ENCODE measurements around the gene TECPR1. TPM values are rescaled to one million over a fixed set of nuclear protein-coding genes. Genes with fewer than 3 reads are reported as not detected.

Gene TECPR1
- total RNA-seq, 1 experiment from 2014 or later, result 26.4 TPM

DNA sequence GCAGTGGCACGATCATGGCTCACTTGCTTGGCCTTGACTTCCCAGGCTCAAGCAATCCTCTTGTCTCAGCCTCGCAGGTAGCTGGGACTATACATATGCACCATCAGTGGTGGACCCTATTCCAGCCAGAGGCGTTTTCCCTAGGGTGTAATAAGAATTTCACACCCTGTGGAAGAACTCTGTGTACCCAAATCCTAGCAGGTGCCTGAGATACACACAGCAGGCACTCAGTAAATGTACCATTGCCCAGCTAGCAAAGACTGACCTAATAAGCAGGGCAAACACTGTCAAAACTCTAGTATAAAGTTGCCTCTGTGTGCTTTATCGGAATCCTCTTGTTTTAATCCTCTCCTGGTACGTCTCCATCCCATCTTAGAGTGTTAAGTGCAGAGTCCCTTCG is 74.5 kb downstream of the TECPR1 start:
- Histone ChIP-seq H3K4me1 (0 out of 2 replicates have a peak, but pooled peaks cover 3% of the 10 kb centered on the region), H3K9me3 (no peaks in the 10 kb centered on the region), H3K27me3 (replicated peaks; ENCODE audit: control insufficient read depth, insufficient read depth, low read length) (no peaks in the 10 kb centered on the region), H3K4me3 (ENCODE audit: low read depth, low read length) (no peak overlapping the region), H3K36me3 (ENCODE audit: control insufficient read depth, insufficient read depth, low read length) (no peaks in the 10 kb centered on the region; the same call in 1 of the 2 replicates)
- H3K9me3 Mint-ChIP-seq (ENCODE audit: unreplicated experiment), result no peaks in the 10 kb centered on the region
- TF ChIP-seq, protein P1, sequence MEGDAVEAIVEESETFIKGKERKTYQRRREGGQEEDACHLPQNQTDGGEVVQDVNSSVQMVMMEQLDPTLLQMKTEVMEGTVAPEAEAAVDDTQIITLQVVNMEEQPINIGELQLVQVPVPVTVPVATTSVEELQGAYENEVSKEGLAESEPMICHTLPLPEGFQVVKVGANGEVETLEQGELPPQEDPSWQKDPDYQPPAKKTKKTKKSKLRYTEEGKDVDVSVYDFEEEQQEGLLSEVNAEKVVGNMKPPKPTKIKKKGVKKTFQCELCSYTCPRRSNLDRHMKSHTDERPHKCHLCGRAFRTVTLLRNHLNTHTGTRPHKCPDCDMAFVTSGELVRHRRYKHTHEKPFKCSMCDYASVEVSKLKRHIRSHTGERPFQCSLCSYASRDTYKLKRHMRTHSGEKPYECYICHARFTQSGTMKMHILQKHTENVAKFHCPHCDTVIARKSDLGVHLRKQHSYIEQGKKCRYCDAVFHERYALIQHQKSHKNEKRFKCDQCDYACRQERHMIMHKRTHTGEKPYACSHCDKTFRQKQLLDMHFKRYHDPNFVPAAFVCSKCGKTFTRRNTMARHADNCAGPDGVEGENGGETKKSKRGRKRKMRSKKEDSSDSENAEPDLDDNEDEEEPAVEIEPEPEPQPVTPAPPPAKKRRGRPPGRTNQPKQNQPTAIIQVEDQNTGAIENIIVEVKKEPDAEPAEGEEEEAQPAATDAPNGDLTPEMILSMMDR (IDR thresholded peaks at IDR 0.05; ENCODE audit: insufficient read depth in 1 of 2, low read depth in 1 of 2, low read length in 1 of 2, severe bottlenecking in 1 of 2, unreplicated experiment in 1 of 2), result no peak
- peaks cover 10% of the 10 kb centered on the region for H3K36me3 Mint-ChIP-seq (ENCODE audit: insufficient read depth, unreplicated experiment)
- CTCF ChIA-PET, result no interaction called here
- intact Hi-C loops (cut with micrococcal nuclease; ENCODE audit: unreplicated experiment), result no loop called here
- H3K27me3 Mint-ChIP-seq (ENCODE audit: insufficient read depth, unreplicated experiment), result no peaks in the 10 kb centered on the region
- no peak overlapping the region for H3K27ac Mint-ChIP-seq (ENCODE audit: unreplicated experiment)
- H3K4me1 Mint-ChIP-seq (ENCODE audit: low read depth, unreplicated experiment), result peaks cover 7% of the 10 kb centered on the region
- no peak for DNase-seq
- H3K4me3 Mint-ChIP-seq (ENCODE audit: unreplicated experiment), result no peak overlapping the region
- POLR2A ChIA-PET, result no interaction called here
- no TSS peak for BruUV-seq (replicated peaks)

DNA sequence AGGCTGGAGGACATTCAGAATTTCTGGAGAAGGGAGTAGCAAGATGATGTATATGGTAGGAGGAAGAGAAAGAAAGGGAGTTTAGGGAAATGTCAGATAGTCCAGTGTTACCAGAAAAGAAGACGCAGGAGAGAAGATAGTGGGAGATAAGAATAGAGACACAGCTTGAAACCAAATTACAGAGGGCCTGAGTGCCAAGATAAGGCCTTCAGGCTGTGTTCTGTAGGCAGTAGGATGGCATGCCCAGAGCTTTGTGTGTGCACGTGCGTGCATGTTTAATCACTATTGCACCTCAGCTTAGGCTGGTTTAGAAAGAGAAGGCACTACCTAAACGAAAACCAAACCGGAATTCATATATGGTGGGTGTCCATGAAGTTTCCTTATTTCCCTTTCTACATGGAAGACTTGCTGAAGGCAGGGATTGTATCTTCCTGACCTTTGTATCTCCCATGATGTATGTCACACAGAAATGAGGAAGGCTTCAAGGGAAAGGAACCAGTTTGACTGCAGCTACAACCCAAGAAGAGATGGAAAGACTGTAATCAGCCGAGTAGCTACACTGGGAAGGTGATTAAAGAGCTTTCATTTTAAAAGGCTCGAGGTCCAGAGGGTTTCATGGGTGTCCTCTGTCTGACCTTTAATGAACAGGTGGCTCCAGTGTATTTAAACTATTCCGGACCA is 76.6 kb downstream of the TECPR1 start:
- H3K36me3 ChIP-seq (ENCODE audit: control insufficient read depth, insufficient read depth, low read length), result no peaks in the 10 kb centered on the region; the same call in 1 of the 2 replicates
- no peaks in the 10 kb centered on the region for H3K27me3 Mint-ChIP-seq (ENCODE audit: insufficient read depth, unreplicated experiment)
- H3K4me3 Mint-ChIP-seq (ENCODE audit: unreplicated experiment), result no peak overlapping the region

DNA sequence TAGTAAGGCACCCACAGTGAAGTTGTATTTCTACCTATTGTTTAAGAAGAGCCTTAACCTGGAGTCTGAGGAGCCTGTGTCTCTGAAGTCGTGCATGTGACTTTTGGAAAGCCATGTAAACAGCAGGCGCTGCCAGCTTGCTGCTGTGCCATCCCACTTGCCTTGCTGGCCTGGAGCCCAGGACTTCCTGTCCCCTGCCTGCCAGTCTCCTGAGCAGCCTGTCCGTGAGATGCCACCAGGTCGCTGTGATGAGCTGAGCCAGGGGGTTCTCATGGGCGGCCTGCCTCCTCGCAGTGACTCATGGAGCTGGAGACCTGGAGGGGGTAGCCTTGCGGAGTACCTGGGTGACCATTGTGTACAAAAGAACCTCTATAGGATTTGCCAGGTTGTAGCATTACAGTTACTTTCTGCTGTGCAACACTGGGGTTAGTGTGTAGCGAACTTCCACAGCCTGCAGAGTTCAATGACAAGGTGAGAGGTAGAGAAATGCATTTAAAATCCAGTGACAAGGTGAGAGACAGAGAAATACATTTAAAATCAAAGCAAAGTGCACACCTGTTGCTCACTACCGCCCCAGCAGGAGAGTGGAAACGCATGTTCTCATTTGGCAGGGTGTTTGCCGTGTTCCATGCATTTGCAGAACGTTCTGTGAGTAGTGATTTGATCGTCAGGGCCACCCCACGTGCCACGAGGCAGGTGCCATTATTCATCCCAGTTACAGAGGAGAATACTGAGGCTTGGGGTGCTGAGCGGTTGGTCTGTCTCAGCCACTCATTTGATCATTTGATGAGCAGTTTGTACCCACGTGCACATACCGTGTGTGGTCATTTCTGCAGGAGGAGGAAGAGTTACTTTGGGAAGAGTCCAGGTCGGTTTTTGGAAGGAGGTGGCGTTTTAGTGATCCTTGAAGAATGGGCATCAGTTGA is 77.4 kb downstream of the TECPR1 start:
- Histone ChIP-seq H3K27me3 (replicated peaks; ENCODE audit: control insufficient read depth, insufficient read depth, low read length) (no peaks in the 10 kb centered on the region), H3K4me1 (0 out of 2 replicates have a peak, but pooled peaks cover 3% of the 10 kb centered on the region), H3K9me3 (no peaks in the 10 kb centered on the region), H3K36me3 (ENCODE audit: control insufficient read depth, insufficient read depth, low read length) (no peaks in the 10 kb centered on the region; the same call in 1 of the 2 replicates), H3K4me3 (ENCODE audit: low read depth, low read length) (no peak overlapping the region)
- ChIA-PET POLR2A (no interaction called here), CTCF (no interaction called here)
- no peak for DNase-seq
- no TSS peak for BruUV-seq (replicated peaks)
- TF ChIP-seq, protein P1 (IDR thresholded peaks at IDR 0.05; ENCODE audit: insufficient read depth in 1 of 2, low read depth in 1 of 2, low read length in 1 of 2, severe bottlenecking in 1 of 2, unreplicated experiment in 1 of 2), result no peak
- Mint-ChIP-seq H3K27ac (ENCODE audit: unreplicated experiment) (no peak overlapping the region), H3K27me3 (ENCODE audit: insufficient read depth, unreplicated experiment) (no peaks in the 10 kb centered on the region), H3K36me3 (ENCODE audit: insufficient read depth, unreplicated experiment) (peaks cover 8% of the 10 kb centered on the region), H3K9me3 (ENCODE audit: unreplicated experiment) (no peaks in the 10 kb centered on the region), H3K4me3 (ENCODE audit: unreplicated experiment) (no peak overlapping the region), H3K4me1 (ENCODE audit: low read depth, unreplicated experiment) (peaks cover 7% of the 10 kb centered on the region)
- intact Hi-C loops (cut with micrococcal nuclease; ENCODE audit: unreplicated experiment), result no loop called here

More for the DNA sequence above, 76.6 kb downstream of the TECPR1 start:
- H3K4me1 ChIP-seq, result 0 out of 2 replicates have a peak, but pooled peaks cover 3% of the 10 kb centered on the region
- H3K4me3 ChIP-seq (ENCODE audit: low read depth, low read length), result no peak overlapping the region
- POLR2A ChIA-PET, result no interaction called here
- DNase-seq, result no peak
- CTCF ChIA-PET, result interaction anchor here (0.6 kb wide), 1 partner anchor 226 kb away, joined by 3 read pairs; the partner anchor contains the start of gene BAIAP2L1
- H3K9me3 ChIP-seq, result no peaks in the 10 kb centered on the region
- Mint-ChIP-seq H3K9me3 (ENCODE audit: unreplicated experiment) (no peaks in the 10 kb centered on the region), H3K4me1 (ENCODE audit: low read depth, unreplicated experiment) (peaks cover 7% of the 10 kb centered on the region), H3K36me3 (ENCODE audit: insufficient read depth, unreplicated experiment) (peaks cover 8% of the 10 kb centered on the region), H3K27ac (ENCODE audit: unreplicated experiment) (no peak overlapping the region)
- BruUV-seq (replicated peaks), result no TSS peak
- TF ChIP-seq, protein P1 (IDR thresholded peaks at IDR 0.05; ENCODE audit: insufficient read depth in 1 of 2, low read depth in 1 of 2, low read length in 1 of 2, severe bottlenecking in 1 of 2, unreplicated experiment in 1 of 2), result no peak
- intact Hi-C loops (cut with micrococcal nuclease; ENCODE audit: unreplicated experiment), result no loop called here
- no peaks in the 10 kb centered on the region for H3K27me3 ChIP-seq (replicated peaks; ENCODE audit: control insufficient read depth, insufficient read depth, low read length)
